ENCODE measurements around the gene CTNNA3.

DNA sequence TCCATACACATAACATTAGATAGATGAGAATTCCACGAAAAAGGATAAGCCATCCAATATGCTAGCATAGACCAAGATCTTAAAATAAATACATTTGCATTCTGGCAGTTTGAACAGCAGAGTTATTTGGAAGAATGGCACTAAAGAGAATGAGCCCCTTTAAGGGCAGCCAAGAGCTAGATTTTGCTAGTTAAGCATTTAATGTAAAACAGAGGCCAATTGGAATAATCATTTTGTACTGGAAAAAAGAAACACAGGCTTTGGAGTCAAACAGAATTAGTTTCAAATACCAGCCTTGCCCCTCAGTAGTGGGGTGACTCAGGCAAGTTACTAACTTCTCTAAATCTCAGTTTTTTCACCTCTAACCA lies 714.0 kb downstream of the CTNNA3 start:
- TF ChIP-seq, protein P1, sequence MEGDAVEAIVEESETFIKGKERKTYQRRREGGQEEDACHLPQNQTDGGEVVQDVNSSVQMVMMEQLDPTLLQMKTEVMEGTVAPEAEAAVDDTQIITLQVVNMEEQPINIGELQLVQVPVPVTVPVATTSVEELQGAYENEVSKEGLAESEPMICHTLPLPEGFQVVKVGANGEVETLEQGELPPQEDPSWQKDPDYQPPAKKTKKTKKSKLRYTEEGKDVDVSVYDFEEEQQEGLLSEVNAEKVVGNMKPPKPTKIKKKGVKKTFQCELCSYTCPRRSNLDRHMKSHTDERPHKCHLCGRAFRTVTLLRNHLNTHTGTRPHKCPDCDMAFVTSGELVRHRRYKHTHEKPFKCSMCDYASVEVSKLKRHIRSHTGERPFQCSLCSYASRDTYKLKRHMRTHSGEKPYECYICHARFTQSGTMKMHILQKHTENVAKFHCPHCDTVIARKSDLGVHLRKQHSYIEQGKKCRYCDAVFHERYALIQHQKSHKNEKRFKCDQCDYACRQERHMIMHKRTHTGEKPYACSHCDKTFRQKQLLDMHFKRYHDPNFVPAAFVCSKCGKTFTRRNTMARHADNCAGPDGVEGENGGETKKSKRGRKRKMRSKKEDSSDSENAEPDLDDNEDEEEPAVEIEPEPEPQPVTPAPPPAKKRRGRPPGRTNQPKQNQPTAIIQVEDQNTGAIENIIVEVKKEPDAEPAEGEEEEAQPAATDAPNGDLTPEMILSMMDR (IDR thresholded peaks at IDR 0.05; ENCODE audit: insufficient read depth, low read length, poor library complexity, severe bottlenecking) = no peak
- no peak for TF ChIP-seq EZH2phosphoT487 (conservative IDR thresholded peaks at IDR 0.05; ENCODE audit: low read length)
